ENCODE data around the gene PEAK1. TPM values are rescaled to one million over a fixed set of nuclear protein-coding genes. Genes with fewer than 3 reads are reported as not detected.

The PEAK1 gene
- total and polyA plus RNA-seq, 2 experiments from 2014 or later, result 7.8 to 34.1 TPM

- Mint-ChIP-seq H3K36me3 (ENCODE audit: low read depth) (no peaks in the 10 kb centered on the region), H3K27ac (no peak overlapping the region), H3K27me3 (ENCODE audit: insufficient read depth, low read depth, poor library complexity) (peaks cover 9% of the 10 kb centered on the region), H3K4me1 (peaks cover 3% of the 10 kb centered on the region; the same call in 2 of the 3 replicates), H3K4me3 (no peak overlapping the region), H3K9me3 (no peaks in the 10 kb centered on the region; the same call in 2 of the 3 replicates)
- Histone ChIP-seq H3K4me2 (no peak overlapping the region), H3K4me3 (no peak overlapping the region), H4K20me1 (replicated peaks; ENCODE audit: insufficient read depth) (no peaks in the 10 kb centered on the region), H3K27ac (ENCODE audit: low read depth) (no peak overlapping the region), H3F3A (replicated peaks; ENCODE audit: low read depth) (no peaks in the 10 kb centered on the region), H3K27me3 (ENCODE audit: insufficient read depth) (no peaks in the 10 kb centered on the region), H2AFZ (no peak overlapping the region), H3K36me3 (ENCODE audit: insufficient read depth) (no peaks in the 10 kb centered on the region), H3K9me2 (ENCODE audit: insufficient read depth) (no peaks in the 10 kb centered on the region), H3K79me2 (replicated peaks; ENCODE audit: insufficient read depth) (no peaks in the 10 kb centered on the region), H3K4me1 (ENCODE audit: insufficient read depth) (no peaks in the 10 kb centered on the region; the same call in 1 of the 2 replicates)
- ATAC-seq, result no peak
- no peak for DNase-seq (ENCODE audit: low spot score)
- TF ChIP-seq EZH2 (IDR thresholded peaks at IDR 0.05; ENCODE audit: low read depth, unreplicated experiment), result no peak
- no peak for TF ChIP-seq NANOG (IDR thresholded peaks at IDR 0.05; ENCODE audit: borderline replicate concordance)
- no peak for TF ChIP-seq JUNB (IDR thresholded peaks at IDR 0.05; ENCODE audit: unreplicated experiment)
- TF ChIP-seq REST (IDR thresholded peaks at IDR 0.05; ENCODE audit: unreplicated experiment), result no peak
- no peak for TF ChIP-seq POLR2AphosphoS5 (IDR thresholded peaks at IDR 0.05; ENCODE audit: low read depth)
- TF ChIP-seq ZNF462 (CRISPR knock-in tag; IDR thresholded peaks at IDR 0.05), result no peak
- TF ChIP-seq CTCF (conservative IDR thresholded peaks at IDR 0.05; ENCODE audit: low read depth in 2 of 2), result no peak
- TF ChIP-seq ZNF114 (CRISPR knock-in tag; IDR thresholded peaks at IDR 0.05), result no peak
- no peak for TF ChIP-seq EZH2phosphoT487 (IDR thresholded peaks at IDR 0.05; ENCODE audit: unreplicated experiment)
- TF ChIP-seq STAT1 (IDR thresholded peaks at IDR 0.05; ENCODE audit: unreplicated experiment), result no peak
- TF ChIP-seq ETS1 (IDR thresholded peaks at IDR 0.05), result no peak
- TF ChIP-seq CREB1 (CRISPR knock-in tag; IDR thresholded peaks at IDR 0.05; ENCODE audit: low read depth), result no peak
These were observed 343.5 kb downstream of the PEAK1 start for GRCh38 chr15:77076323-77076915.
